COLO668 (cell line): ENCODE results near the gene DGKH.
"Not testable (repeated sequence)": the region's sequence is repeated elsewhere in the genome, so short reads cannot be mapped to it uniquely, and the experiment has no call there.

Experiments
- DNase-seq: peaks from one replicate; lab custom pipeline; 2025; ENCODE audit not compliant: unreplicated experiment; lab: John Stamatoyannopoulos, UW

The DGKH gene

DNA sequence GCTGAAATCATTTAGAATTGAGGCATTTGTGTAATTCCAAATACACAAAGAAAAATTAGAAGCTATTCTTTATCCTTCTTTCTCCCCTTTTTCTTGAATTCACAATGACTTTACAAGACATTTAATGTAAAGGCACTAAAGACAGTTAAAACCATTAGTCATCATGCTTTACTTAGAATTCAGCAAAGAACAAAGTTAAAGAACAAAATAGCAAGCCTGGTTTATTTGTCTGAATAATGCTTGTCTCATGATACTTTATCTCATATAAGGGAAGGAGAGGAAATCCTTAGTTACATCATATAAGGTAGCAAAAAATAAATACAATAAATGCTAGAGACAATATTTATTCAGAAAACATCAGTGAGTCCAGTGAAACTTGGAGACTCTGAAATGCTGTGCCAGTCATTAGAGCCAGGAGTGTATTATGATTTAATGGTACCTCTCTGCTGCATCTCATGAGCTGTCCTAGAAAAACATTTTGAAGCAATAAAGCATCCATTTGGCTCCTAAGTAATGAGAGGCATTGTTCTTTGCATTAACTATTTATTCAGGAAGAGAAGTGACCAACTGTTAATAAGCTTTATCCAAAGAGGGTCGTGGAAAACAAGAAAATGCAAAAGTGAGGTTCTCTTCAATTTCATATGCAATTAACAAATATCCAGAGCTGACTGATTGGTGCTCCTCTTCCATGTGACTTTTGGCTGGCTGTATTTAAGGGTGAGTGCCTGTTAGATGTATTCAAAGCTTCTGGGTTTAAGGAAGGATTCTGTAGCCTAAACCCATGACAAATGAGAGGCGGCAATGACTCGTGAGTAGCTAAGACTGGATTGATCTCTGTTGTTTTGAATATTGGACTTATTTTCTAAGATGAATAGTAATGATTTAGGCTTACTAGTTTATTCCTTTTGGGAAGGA lies 105.0 kb downstream of the DGKH start:
- no peak for DNase-seq

DNA sequence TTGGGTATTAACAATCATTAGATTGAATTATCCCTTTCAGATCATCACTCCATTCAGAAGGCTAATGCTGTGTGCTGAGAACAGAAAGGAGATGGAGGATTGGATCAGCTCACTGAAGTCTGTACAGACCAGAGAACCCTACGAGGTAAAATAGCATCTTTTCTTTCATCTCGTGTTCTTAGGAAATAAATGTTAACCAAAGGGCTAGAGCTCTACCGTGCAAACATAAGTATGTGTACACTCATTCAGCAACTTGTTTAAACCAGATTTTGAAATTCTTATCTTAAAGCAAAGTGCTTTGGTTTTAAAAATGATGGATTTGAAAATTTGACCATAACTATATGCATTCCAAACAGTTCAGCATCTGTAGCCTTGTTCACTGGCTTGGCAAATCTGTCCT lies 106.8 kb downstream of the DGKH start:
- no peak for DNase-seq

- DNase-seq = not testable (repeated sequence)
Measured at GRCh38 chr13:42163338-42163737, 114.9 kb downstream of the DGKH start.

DNA sequence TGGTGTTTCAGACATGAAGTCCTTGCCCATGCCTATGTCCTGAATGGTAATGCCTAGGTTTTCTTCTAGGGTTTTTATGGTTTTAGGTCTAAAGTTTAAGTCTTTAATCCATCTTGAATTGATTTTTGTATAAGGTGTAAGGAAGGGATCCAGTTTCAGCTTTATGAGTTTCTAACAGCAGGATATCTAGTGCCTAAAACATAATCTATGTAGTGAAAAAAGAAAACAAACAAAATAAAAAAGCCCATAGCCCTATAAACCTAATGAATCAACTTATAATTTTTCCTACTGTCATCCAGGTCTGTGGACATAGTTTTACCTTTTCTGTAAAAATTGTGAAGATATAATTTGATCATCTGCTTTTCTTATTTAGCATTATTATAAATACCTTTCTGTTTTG lies 115.5 kb downstream of the DGKH start:
- DNase-seq = not testable (repeated sequence)

DNA sequence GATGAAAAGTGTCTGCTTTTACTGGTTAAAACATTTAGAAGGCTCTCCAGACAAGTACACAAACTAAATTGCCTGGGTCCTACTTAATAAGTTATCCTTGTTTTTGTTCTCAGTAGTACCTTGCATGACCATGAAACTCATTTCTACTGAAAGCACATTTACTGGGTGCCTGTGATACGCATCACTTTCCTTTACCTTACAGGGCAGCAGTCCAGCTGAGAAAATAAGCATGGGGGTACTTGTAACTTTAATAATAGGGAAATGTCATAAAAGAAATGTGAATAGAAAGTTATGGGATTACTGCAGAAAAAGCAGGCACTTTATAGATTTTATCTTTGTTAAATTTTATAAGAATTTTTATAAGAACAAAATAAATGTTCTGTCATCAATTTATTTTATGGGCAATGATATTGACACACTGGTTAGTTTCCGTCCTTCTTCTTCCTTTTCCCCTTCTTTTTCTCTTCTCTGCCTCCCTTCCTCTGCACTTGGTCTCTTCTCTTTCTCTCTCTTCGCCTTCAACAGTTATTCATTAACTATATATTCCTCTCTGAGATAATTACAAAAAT lies 116.2 kb downstream of the DGKH start:
- DNase-seq = no peak

DNA sequence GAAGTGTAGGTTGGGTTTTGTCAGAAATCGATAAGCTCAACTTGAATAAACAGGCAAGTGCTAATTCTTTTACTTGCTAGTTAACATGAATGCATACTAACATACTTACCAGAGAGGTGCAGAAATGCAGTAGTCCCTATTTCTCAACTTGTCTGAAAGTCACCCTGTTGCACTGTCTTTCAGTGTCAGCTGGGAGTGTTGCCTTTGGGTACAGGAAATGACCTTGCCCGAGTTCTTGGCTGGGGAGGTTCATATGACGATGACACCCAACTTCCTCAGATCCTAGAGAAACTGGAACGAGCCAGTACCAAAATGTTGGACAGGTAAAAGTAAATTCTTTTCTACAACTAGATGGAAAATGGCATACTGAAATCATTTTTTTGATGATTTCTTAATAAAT lies 120.0 kb downstream of the DGKH start:
- no peak for DNase-seq

- no peak for DNase-seq
Measured at GRCh38 chr13:42170029-42170428, 121.6 kb downstream of the DGKH start.

DNA sequence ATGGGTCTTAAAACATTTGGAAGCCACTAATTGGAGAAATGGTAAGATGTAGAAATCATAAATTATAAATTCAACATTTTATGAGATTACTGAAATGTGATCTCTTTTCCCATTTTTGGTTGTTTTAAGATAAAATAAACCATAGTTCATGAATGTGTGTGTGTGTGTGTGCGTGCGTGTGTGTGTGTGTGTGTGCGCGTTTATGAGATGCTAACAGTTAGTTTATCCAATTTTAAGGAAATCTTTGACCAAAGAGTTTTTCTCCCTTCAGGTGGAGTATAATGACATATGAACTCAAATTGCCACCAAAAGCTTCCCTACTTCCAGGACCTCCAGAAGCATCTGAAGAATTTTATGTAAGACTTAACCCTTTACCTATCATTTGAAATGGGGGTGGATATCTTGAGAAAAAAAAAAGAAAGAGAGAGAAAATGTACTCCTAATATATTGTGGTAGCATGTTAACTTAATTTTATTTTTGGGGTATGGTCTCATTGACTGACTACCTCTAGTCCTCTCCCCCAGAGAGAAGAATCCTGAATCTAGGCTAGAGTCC lies 125.4 kb downstream of the DGKH start:
- DNase-seq = no peak

GRCh38 chr13:42174344-42175162 lies 126.1 kb downstream of the DGKH start:
- DNase-seq = no peak

DNA sequence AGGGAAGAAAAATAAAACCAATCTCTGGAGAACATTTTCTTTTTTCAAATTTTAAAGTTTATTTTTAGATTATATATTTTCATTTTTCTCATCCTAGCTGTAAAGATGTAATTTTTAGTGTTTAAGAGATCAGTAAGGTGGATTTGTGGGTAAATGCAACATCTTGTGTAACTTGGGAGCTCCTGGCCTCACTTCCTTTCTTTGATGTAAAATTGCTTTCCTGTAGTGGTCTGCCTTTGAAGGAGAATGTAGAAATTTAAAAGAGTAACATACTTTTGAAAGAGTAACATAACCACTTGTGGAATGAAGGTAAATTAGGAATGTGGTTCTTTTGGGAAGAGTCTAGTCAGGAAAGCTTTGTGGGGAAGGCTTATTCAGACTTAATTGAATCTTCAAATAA lies 127.8 kb downstream of the DGKH start:
- DNase-seq = no peak

- no peak for DNase-seq
Measured at GRCh38 chr13:42177189-42177588, 128.7 kb downstream of the DGKH start.

GRCh38 chr13:42181381-42181953 lies 133.0 kb downstream of the DGKH start:
- DNase-seq = peak; percentile 58

DNA sequence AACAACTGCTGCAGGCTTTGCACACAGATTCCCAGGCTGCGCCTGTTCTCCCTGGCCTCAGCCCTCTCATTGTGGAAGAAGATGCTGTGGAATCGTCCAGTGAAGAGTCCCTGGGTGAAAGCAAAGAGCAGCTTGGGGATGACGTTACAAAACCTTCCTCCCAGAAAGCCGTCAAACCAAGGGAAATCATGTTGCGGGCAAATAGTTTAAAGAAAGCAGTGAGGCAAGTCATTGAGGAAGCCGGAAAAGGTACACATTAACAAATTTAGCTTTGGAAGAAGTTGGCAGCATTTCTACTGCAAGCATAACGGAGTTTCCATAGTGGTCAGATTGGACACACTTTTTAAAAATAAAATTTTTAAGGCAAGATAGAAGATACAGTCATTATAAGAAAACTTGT lies 140.6 kb downstream of the DGKH start:
- DNase-seq = no peak

- DNase-seq = no peak
Measured at GRCh38 chr13:42190529-42190928, 142.1 kb downstream of the DGKH start.

GRCh38 chr13:42211704-42212464 lies 163.4 kb downstream of the DGKH start:
- no peak for DNase-seq

DNA sequence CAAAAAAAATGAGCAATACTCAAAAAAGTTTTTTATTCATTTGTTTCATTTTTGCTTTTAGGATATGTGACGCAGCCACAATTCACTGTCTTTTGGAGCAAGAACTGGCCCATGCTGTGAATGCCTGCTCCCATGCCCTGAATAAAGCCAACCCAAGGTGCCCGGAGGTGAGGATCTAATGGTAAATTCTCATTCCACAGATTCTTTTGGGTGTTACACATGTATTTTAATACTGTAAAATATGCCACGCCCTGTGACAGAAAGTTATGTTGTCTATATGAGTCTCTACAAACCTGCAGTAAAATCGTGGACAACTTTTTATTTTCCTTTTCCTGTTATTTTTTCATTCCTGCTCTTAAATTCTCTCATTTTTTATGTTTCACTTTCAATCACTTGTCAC lies 166.0 kb downstream of the DGKH start:
- no peak for DNase-seq

DNA sequence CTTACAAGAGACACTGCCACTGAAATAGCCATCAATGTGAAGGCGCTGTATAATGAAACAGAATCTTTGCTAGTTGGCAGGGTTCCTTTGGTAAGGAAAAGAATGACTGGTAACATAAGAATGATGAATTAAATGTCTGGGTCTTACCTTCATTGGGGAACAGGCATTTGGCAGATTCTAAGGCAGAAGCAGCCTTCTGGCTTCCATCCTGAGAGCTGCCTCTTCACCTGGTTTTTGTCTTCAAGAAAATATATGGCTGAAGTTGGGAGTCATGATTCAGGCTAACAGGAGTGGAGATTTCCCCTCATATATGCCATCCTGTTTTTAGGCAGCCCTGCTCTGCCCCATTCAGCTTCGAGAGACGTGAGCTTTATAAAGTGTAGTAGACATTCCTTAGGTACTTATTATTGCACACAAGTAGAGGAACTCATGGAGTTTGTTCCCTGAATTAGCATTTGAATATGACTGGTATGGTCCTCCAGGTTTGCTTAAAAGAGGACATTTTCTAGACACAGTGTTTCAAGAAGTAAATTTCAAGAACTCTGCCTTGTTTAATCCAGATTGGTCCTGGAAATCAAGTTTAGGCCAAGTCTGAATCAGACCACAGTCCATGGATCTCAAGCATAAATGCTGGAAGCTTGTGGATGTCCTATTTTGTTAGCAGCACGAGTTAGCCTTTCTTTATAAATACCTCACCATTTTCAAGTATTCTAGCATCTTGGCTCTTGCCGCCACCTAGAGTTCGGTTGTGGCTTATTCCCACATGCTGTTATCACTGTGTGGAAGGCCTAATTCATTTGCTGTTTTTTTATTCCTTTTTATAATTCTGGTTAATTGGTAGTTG lies 167.4 kb downstream of the DGKH start:
- DNase-seq = peak; percentile 23

DNA sequence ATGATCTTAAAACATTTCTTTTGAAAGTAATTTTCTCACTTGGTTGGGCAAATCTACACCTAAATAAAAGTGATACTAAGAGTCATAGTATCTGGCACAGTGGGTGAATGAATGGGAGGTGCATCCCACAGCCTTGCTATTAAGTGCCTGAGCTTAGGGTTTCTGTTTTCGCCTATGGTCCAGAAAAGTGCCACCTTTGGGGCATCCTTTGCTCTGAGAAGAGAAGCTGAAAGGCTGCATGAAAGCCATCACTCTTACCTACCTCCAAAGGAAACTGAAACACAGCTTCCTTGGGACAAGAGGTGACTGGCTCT lies 167.9 kb downstream of the DGKH start:
- DNase-seq = no peak

GRCh38 chr13:42218576-42218975 lies 170.1 kb downstream of the DGKH start:
- DNase-seq = no peak

GRCh38 chr13:42219051-42219450 lies 170.6 kb downstream of the DGKH start:
- DNase-seq = no peak
